ENCODE results near the gene LRP2BP.
"Not testable (repeated sequence)": the region's sequence is repeated elsewhere in the genome, so short reads cannot be mapped to it uniquely, and the experiment has no call there.

Gene LRP2BP

DNA sequence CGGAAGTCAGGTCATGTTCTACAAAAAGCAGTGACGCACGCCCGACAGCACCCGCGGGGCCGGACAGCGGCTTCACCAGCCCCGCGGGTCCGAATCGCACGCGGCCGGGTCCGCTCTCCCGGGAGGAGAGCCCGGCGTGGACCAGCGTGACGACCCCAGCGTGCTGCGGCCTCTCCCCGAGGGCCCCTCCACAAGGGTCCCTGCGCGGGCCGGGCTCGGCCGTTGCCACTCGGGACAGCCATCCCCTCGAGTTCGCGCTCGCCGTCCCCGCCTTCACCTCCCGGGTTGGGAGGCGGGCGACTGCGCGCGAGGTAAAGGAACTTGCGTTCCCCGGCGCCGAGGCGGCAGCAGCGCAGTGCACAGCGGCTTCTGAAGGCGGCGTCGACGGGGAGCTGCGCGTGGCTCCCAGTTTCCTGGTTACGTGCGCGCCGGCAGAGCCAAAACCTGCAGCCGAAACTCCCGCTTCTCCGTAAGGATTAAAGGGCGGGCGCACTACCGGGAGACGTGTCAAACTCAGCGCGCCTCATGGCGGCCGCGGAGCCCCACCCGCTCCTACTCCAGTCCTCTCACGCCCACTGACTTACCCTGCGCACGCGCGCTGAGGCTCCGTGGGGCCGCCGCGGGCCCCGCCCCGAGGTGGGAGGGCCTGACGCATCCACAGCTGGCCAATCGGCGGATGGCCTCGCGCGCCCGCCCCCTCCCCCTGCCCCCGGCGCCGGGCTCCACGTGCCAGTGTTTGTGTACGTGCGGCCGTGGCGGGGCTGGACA, 416 bp upstream of the LRP2BP start:
- peak; percentile 97 for DNase-seq (ENCODE audit: low spot score)

DNA sequence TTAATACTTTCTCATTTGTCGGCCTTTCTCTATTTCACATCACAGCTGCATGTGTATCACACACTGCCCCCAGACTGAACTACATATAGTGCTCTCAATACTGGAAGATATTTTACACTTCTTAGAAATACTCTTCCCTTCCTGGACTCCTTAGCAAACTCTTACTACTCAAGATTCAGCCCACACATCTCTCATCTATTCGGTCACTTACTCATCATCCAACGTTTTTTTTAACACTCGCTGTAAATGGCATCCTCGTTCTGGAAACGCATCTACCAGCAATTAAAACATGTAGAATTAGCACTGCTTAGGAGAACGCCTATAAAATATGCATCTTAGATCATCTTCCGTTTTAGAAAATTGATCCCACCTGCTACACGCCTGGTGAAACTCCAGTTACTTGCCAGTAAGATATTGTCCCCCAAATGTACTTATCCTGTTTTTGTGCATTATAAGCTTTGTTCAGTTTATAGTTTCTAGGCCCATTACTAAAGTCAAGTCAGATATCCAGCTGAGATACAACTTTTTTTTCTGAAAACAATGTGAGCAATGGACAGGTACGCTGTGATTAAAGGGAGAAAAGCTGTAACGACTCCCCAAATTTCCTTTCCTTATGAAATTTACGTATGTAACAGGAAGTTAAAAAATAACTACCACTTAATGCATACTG, 1.0 kb downstream of the LRP2BP start:
- DNase-seq (ENCODE audit: low spot score): no peak

DNA sequence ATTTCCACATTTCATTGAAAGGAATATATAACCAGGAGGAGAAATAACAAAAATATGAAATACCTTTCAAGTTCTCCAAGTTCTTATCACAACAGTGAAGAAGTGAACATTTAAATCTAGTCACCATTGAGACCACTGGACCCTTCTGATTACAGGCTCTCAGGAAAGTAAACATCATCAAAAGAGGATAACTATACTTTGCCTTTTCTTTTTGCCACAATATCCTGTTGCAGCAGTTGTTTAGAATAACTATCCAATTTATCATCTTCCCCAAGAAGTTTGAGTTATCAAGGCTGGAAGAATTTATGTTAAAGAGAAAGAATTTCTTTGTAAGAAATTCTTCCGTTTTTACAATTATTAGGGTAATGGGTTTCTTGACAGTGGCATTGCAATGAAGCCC, 3.6 kb downstream of the LRP2BP start:
- no peak for DNase-seq (ENCODE audit: low spot score)

DNA sequence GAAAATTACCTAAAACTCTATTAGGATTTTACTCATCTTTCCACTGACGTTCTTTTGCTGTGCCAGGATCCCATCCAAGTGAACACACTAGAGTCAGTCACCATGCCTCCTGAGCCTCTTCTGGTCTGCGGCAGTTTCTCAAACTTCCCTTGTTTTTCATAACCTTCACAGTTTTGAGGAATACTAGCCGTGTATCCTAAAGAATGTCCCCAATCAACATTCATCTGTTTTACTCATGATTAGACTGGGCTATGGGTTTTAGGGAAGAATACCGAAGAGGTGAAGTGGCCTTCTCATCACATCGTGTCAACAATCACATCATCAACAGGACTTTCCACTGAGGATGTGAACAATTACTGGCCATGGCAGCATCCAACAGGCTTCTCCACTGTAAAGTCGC, 4.8 kb downstream of the LRP2BP start:
- no peak for DNase-seq (ENCODE audit: low spot score)

DNA sequence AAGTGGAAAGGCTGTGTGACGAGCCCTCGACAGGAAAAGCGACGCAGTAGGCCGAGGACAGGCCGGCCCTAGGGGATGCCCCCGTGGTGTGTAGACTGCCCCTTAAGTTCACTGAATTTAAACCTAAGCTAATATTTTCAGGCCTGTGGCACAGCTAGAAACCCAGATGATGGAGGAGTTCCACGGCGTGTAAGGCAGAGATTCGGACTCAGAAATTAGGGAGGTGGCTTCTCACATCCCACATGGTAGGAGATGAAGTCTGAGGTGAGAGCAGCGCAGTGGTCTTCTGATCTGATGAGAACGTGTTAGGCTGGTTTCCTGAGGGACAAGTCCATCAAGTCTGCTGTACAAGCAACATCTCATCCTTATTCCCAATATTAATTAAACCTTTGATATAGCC, 7.8 kb downstream of the LRP2BP start:
- no peak for DNase-seq (ENCODE audit: low spot score)

GRCh38 chr4:185384930-185385331, 10.8 kb downstream of the LRP2BP start:
- no peak for DNase-seq (ENCODE audit: low spot score)

- DNase-seq (ENCODE audit: low spot score): no peak
Measured at GRCh38 chr4:185384061-185384460, 11.7 kb downstream of the LRP2BP start.

DNA sequence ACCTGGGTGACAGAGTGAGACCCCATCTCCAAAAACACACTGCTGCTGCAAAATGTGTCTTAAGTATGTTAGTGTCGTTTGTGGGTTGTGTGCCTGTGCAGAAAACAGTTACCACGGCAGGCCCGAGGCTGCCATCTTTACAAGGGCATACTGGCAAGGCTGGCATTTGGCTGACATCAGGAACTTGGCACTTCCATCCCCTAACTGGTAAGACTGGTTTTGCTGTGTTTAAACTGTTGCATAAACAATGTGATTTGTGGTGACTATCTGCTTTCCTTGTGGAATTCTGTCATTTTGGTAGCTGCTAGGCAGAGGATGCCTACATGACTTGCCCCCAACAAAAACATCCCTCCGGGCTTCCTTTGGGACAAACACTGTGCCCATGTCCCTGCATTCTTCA, 12.3 kb downstream of the LRP2BP start:
- no peak for DNase-seq (ENCODE audit: low spot score)

GRCh38 chr4:185382754-185383153, 13.0 kb downstream of the LRP2BP start:
- no peak for DNase-seq (ENCODE audit: low spot score)

GRCh38 chr4:185381288-185382196, 14.2 kb downstream of the LRP2BP start:
- no peak for DNase-seq (ENCODE audit: low spot score)

DNA sequence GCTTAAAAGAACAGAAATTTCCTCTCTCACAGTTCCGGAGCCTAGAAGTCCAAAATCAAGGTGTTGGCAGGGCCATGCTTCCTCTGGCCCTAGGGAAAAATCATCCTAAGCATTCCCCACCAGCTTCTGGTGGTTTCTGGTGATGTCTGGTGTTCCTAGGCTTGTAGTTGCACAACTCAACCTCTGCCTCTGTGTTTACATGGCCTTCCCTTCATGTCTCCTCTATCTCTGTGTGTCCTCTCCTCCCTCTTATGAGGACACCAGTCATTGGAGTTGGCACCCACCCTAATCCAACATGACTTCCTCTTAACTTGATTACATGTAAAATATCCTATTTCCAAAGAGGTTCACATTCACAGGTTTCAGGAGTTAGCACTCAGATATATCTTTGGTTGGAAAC, 15.4 kb downstream of the LRP2BP start:
- DNase-seq (ENCODE audit: low spot score): no peak

DNA sequence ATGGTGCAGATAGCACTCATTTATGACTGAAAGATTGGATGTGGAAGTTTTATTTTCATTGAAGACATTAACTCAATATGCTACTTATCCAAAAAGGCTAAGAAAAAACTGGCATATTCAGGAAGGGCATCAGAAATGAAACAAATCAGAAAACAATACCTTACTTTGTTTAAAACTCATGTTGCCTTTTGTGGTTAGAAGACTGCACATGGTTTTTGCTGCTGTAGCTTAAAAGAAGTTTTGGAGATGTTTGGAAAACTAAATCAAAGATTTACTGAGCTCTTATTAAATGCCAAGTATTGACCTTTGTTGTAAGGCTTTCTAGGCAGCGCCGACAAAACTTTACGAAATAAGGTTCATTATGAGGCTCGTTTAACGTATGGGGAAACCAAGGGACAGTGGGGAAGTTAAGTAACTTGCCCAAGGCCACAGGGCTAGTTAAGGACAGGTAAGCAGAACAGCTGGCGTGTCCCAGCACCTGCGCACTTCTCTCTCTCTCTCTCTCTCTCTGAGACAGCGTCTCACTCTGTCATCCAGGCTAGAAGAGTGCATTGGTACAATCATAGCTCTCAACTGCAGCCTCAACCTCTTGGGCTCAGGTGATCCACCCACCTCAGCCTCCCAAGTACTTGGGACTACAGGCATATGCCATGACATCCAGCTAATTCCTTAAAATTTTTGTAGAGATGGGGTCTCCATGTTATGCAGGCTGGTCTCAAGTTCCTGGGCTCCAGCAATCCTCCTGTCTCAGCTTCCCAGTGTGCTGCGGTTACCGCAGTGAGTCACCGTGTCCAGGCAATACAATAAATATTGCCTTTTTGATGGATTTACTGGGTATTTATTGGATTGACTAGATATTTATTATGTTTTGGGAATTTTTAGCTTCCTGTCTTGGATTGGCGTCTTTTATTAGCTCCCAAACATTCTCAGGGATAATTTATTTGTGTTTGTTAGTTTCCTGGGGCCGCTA, 16.1 kb downstream of the LRP2BP start:
- DNase-seq (ENCODE audit: low spot score): no peak

DNA sequence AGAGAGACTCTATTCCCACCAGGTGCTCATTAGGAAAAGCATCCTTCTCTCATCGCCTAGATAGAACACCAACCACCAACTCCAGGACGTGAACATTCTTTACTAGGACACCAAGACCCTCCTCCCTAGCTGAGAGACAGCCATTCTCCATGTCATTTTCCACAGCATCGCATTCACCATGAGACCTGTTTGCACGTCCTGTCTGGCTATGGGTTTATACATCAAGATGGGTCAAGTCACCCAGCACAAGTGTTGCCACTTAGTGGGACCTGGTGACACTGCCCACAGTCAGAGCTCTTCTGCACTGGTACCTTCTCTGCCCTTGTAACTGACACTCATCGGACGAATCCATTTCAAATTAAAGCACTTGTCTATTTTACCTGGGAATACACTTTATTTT, 17.5 kb downstream of the LRP2BP start:
- no peak for DNase-seq (ENCODE audit: low spot score)

GRCh38 chr4:185374573-185374972, 21.2 kb downstream of the LRP2BP start:
- no peak for DNase-seq (ENCODE audit: low spot score)

- no peak for DNase-seq (ENCODE audit: low spot score)
Measured at GRCh38 chr4:185374027-185374426, 21.7 kb downstream of the LRP2BP start.

DNA sequence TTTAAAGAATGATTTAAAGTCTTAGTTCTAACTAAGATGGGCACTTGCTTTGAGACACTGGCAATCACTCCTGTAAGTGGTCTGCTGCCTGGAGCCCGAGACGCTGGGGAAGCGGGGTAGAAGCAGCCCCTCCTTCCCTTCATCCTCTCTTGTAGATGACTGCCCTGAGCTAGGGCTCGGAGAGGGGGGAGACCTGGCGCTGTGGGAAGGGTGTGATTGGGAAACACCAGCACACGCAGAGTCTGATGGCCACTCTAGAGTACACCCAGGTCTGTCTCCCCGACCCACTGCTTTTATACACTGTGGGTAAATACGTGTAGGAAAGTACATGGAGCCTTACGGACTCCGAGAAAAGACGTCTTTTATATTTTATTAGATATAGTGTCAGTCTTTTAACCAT, 24.0 kb downstream of the LRP2BP start:
- DNase-seq (ENCODE audit: low spot score): no peak

DNA sequence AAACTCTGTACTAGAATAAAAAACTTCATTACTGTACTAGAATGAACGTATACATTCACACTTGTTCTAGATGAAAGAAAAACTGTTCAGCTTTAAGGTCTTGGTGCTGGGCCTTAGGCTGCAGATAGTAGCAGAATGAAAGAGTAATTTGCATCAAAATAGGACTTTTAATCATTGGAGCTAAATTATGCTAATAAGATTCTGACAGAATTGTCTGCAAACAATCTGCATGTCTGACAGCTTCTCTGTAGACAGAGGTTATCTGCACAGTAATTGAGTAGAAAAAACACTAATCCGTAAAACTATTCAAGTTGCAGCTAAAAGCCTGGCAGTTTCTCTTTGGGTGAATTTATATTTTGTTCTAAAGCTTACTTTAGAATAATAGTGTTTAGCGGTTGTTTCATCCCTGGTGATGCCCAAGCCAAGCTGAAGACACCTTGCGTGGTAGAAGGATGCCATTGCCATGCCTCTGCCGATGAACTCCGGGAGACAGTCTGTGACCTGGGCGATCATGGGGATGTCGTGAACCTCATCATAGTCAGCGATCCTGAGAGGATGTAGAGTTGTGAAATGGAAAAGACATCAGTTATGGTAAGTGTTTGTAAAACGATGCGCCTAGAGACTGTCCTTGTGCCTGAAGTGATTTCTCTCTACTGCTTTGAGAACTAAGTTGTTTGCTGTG, 25.3 kb downstream of the LRP2BP start:
- no peak for DNase-seq (ENCODE audit: low spot score)

- DNase-seq (ENCODE audit: low spot score): no peak
Measured at GRCh38 chr4:185369731-185370130, 26.0 kb downstream of the LRP2BP start.

DNA sequence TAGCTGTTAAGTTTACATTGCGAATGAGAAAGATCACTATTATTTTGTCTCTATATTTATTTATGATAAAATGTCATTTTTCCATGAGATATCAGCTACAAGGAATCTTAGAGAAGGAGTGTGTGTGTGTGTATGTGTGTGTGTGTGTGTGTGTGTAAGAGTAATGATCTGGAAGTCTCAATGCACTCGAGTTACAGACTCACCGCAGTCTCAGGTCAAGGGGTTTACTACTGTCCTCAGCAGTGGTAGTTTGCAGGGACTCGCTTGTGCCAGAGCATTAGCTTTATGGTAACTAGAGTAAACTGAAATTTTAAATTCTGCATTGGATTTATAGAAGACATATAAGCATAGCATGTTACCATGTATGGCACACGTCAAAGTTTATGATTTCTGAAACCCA, 30.8 kb downstream of the LRP2BP start:
- DNase-seq (ENCODE audit: low spot score): no peak

- DNase-seq (ENCODE audit: low spot score): no peak
Measured at GRCh38 chr4:185363251-185363650, 32.5 kb downstream of the LRP2BP start.

DNA sequence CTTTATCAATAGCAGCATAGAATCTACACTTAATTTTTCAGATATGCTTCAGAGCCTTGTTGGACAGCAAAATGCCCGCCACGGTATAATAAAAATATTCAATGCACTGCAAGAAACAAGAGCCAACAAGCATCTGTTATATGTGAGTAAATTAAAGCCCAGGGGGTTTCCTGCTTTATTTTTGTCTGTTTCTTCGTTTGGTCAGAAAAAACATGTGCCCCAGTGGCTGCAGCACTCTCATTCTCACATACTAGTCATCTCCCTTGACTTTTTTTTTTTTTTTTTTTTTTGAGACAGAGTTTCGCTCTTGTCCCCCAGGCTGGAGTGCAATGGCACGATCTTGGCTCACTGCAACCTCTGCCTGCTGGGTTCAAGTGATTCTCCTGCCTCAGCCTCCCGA, 33.2 kb downstream of the LRP2BP start:
- DNase-seq (ENCODE audit: low spot score): not testable (repeated sequence)

Data from Ammon's horn (tissue), 1 donor.